Measurements from ENCODE around the gene STAT2.
"Not testable (repeated sequence)": the region's sequence is repeated elsewhere in the genome, so short reads cannot be mapped to it uniquely, and the experiment has no call there.

The STAT2 gene

DNA sequence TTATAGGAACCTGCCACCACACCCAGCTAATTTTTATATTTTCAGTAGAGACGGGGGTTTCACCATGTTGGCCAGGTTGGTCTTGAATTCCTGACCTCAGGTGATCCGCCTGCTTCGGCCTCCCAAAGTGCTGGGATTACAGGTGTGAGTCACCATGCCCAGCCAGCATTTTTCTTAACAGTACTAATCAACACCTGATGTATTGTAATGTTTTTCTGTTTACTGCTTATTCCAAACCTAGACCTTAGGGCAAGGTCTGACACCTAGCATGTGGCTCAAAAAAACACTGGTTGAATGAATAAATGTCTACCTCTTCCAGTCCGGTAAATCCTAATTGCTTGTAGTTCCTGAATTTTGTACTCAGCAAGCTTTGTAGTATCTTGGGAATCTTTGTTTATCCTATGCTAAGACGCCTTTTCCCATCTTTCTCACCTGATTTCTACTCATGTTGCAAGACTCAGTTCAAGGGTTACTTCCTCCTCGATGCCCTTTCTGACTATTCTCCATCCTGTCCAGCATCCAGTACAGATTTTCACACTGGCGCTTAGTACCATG lies 28.9 kb downstream of the STAT2 start:
- DNase-seq (ENCODE audit: low spot score), result no peak

DNA sequence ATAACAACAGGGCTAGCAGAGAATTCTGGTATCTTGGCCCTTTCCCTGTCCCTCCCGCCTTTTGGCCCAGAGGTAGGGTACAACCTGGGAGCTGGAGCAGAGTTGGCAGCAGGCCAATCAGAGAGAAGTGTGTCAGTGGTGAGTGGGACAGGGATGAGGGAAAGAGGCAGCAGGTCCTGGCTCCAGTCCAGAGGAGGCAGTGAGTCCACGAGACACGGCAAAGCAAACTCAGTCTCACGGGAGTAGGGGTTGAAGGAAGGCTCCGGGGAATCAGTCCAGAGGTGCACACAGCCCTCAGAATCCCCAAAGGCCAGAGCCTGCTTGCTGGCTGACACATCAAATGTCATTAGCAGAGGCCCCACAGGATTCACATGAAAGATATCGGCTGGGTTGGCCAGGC lies 33.4 kb downstream of the STAT2 start:
- DNase-seq (ENCODE audit: low spot score), result peak; percentile 45

DNA sequence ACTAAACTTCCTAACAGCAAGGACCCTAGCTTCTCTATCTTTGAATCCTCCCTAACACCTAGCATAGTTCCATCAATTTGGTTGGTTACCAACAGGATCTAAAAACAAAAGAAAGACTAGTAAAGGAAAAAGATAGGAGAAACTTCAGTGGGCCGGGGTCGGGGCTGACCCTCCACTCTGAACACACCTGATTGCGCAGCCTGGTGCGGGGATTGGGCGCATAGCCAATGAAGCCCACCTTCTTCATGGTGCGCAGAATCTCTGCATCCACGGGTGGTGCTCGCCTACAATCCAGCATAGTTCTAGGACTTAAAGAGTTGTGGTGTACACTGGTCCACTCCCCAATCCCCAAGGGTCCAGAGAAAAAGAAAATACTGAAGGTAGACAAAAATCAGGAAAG lies 33.8 kb downstream of the STAT2 start:
- no peak for DNase-seq (ENCODE audit: low spot score)

DNA sequence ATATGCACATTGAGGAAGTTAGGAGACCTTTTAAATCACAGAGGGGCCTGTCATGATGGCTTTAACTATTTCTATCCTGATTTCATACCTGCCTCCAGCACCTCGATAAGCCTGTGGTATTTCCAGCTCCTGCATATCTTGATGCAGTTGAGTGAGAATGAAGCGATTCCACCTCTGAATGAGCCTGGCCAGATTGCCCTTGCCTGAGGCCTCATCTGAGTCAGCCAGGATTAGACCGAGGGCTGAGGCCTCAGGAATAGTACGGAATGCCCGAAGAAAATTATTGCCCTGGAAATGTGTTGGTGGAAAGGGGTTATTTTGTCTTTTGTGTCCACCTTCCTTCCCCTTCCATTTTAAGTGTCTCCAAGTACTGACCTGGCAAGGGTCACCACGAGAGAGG lies 35.7 kb downstream of the STAT2 start:
- no peak for DNase-seq (ENCODE audit: low spot score)

DNA sequence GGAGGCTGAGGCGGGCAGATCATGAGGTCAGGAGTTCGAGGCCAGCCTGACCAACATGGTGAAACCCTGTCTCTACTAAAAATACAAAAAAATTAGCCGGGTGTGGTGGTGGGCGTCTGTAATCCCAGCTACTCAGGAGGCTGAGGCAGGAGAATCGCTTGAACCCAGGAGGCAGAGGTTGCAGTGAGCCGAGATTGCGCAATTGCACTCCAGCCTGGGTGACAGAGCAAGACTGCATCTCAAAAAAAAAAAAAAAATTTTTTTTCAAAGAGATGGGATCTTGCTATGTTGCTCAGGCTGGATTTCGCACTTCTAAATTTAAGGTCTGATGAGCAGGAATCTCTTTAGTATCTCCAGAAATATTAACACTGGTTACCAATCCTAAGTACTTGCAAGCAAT lies 38.3 kb downstream of the STAT2 start:
- not testable (repeated sequence) for DNase-seq (ENCODE audit: low spot score)

DNA sequence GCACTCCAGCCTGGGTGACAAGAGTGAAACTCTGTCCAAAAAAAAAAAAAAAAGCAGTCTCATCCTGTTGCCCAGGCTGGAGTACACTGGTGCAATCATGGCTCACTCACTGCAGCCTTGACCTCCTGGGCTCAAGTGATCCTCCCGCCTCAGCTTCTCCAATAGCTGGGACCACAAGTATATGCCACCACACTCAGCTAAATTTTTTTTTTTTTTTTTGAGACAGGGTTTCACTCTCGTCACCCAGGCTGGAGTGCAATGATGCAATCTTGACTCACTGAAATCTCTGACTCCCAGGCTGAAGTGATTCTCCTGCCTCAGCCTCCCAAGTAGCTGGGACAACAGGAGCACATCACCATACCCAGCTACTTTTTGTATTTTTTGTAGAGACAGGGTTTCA lies 38.9 kb downstream of the STAT2 start:
- no peak for DNase-seq (ENCODE audit: low spot score)

DNA sequence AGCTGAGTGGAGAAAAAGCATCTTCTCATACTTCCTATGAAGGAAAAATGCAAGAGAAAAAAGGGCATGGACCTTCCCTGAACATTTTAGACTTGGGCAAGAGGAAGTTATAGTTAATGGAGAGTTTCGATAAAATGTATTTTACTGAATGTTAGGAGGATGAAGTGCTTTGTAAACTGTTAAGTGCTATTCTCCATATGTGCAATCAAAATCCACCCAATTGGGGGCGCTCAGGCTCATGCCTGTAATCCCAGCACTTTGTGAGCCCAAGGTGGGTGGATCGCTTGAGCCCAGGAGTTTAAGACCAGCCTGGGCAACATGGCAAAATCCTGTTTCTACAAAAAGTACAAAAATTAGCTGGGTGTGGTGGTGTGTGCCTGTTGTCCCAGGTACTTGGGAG lies 42.2 kb downstream of the STAT2 start:
- no peak for DNase-seq (ENCODE audit: low spot score)

- peak; percentile 96 for DNase-seq (ENCODE audit: low spot score)
These were observed 44.1 kb downstream of the STAT2 start, which contains the start of gene CNPY2 for GRCh38 chr12:56315622-56316473. Gene CNPY2 (minus strand): TSS chr12:56315988. CDS start chr12:56315217, 771 bp downstream.

DNA sequence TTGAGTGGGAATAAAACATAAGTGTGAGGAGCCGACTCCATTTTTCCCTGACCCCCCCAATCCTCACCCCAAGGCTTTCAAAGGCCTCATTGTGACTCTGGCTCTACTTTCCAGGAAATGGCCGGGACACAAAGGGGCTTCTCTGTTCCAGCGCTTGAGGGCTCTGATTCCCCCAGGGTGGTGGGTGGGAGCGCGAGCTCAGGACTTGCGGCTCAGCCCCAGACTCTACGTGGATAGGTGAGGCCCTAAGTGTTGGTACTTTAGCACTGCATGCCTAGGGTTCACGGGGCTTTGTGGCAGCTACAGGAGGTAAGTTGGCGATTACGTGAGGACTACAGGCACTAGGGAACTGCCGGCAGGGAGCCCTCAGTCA lies 44.7 kb downstream of the STAT2 start:
- DNase-seq (ENCODE audit: low spot score), result peak; percentile 45

GRCh38 chr12:56311003-56311402 lies 48.9 kb downstream of the STAT2 start:
- no peak for DNase-seq (ENCODE audit: low spot score)

GRCh38 chr12:56308714-56309113 lies 51.2 kb downstream of the STAT2 start:
- no peak for DNase-seq (ENCODE audit: low spot score)

DNA sequence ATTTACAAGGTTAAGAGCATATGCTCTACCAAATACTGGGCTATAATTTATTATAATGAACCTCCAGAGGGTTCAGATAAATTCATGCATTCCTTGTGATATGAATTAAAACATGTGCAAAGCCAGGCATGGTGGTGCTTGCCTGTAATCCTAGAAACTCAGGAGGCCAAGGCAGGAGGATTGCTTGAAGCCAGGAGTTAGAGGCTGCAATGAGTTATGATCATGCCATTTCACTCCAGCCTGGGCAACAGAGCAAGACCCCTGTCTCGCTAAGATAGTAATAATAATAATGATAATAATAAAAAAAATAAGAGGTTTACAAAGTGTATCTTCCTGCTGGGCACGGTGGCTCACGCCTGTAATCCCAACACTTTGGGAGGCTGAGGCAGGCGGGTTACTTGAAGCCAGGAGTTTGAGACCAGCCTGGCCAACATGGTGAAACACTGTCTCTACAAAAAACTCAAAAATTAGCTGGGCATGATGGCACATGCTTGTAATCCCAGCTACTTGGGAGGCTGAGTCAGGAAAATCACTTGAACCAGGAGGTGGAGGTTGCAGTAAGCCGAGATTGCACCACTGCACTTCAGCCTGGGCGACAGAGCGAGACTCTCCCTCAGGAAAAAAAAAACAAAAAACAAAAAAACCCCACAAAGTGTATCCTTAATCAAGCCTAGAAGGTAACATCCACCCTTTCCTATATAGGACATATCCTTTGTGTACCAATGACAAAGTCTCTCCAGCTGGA lies 52.5 kb downstream of the STAT2 start:
- DNase-seq (ENCODE audit: low spot score), result no peak

DNA sequence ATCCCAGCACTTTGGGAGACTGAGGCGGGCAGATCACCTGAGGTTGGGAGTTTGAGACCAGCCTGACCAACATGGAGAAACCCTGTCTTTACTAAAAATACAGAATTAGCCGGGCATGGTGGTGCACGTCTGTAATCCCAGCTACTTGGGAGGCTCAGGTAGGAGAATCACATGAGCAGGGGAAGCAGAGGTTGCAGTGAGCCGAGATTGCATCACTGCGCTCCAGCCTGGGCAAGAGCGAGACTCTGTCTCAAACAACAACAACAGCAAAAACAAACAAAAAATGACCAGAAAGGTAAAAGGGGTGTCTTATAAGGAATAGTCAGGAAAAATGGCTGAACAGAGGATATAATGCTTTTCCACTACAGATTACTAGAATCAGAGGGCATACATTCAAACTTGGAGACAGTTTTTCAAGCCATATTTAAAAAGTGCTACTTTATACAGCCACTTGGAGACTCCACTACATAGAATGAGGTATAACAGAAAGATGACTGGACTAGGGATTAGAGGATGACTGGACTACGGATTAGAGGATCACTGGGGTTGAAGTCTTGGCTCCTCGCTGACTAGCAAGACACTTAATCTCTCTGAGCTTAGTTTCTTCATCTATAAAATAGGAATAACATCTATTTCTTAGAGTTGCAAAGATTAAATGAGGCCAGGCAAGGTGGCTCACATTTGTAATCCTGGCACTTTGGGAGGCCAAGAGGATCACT lies 54.9 kb downstream of the STAT2 start:
- DNase-seq (ENCODE audit: low spot score), result no peak

- DNase-seq (ENCODE audit: low spot score), result no peak
These were observed 55.6 kb downstream of the STAT2 start for GRCh38 chr12:56304276-56304675.

DNA sequence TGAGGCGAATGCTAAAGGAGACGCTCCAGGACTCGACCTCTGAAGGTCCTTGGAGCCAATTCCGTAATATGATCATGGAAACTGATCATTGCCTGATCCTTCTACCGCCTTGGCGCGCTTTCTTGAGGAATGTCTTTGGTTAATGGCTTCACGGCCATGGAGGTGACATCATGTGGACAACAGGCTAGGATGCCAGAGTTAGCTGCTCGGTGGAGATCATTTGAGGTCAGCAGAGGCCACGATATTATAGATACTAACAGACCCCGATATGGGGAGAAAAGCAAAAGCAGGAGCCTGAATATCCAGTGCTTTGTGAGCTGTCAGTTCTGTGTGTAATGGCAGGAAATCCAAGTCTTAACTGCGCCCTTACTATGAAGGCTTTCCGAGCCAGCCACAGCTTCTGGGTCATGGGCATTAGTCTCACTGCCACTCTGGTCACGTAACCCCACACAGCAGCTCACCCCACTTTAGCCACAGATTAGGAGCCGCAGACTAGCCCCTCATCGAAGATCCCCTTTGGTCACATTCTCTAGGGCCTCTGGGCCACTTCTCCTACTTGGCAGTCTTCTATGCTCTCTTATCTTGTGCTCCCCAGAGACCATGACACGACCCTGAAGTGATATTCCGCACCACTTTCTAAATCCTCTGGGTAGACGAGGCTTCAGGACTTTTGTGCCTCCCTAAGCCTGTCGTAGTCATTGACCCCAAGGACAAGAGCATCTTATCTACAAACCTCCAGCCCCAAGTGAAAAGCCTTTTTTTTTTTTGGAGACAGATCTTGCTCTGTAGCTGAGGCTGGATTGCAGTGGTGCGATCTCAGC lies 59.1 kb downstream of the STAT2 start:
- no peak for DNase-seq (ENCODE audit: low spot score)

GRCh38 chr12:56299853-56300643 lies 59.9 kb downstream of the STAT2 start, which contains the start of gene CS:
Gene CS (minus strand): TSS chr12:56300330. CDS start chr12:56300201, 129 bp downstream.
- DNase-seq (ENCODE audit: low spot score), result peak; percentile 99

- DNase-seq (ENCODE audit: low spot score), result no peak
These were observed 60.5 kb downstream of the STAT2 start for GRCh38 chr12:56299308-56299852.

- DNase-seq (ENCODE audit: low spot score), result no peak
These were observed 61.1 kb downstream of the STAT2 start for GRCh38 chr12:56298828-56299227.

GRCh38 chr12:56297400-56297799 lies 62.5 kb downstream of the STAT2 start:
- no peak for DNase-seq (ENCODE audit: low spot score)

DNA sequence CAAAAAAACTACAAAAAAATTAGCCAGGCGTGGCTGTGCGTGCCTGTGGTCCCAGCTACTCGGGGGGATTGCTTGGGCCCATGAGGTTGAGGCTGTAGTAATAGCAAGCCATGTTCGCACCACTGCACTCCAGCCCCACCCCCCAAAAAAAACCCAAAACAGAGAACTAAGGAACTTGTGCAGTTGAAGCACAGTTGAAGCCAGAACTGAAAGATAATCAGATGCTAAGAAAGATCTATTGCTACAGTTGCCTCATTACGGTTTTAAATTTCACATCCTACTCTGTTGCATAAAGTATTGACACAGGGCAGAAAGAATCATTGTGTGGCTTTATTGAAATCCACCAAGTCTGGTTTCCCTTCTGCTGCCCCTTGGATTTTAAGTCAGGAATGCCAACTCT lies 63.6 kb downstream of the STAT2 start:
- DNase-seq (ENCODE audit: low spot score), result no peak
